Measurements from ENCODE around the gene HAPSTR1. TPM values are rescaled to one million over a fixed set of nuclear protein-coding genes. Genes with fewer than 3 reads are reported as not detected.

HAPSTR1 gene
- total RNA-seq, 2 experiments from 2014 or later: 52.5 to 53.4 TPM

GRCh38 chr16:9089660-9090059 lies 1.8 kb upstream of the HAPSTR1 start:
- Mint-ChIP-seq H3K4me3 (peak overlapping the region; percentile 88), H3K36me3 (ENCODE audit: low read depth) (peaks cover 21% of the 10 kb centered on the region)
- CTCF ChIA-PET: interaction anchor here (1.6 to 1.8 kb wide), 2 partner anchors 9 to 12 kb away, joined by 3 to 6 read pairs; no protein-coding TSS in a partner anchor

GRCh38 chr16:9090101-9090959 lies 1.1 kb upstream of the HAPSTR1 start:
- Mint-ChIP-seq H3K4me1 (ENCODE audit: low read depth) (peaks cover 17% of the 10 kb centered on the region), H3K27me3 (no peaks in the 10 kb centered on the region), H3K36me3 (ENCODE audit: low read depth) (peaks cover 25% of the 10 kb centered on the region), H3K9me3 (no peaks in the 10 kb centered on the region), H3K27ac (peak overlapping the region; percentile 98), H3K4me3 (peak overlapping the region; percentile 88)
- TF ChIP-seq CTCF (IDR thresholded peaks at IDR 0.05): no peak
- intact Hi-C loops (cut with micrococcal nuclease): loop anchor here (2.0 to 5.0 kb wide), 3 partner anchors 18 to 128 kb away; partner anchors contain the start of gene USP7
- ChIA-PET POLR2A (interaction anchor here (1.0 to 4.9 kb wide), 9 partner anchors 11 to 222 kb away, joined by 3 to 78 read pairs (median 15); partner anchors contain the start of gene CARHSP1), CTCF (interaction anchor here (1.4 to 1.8 kb wide), 3 partner anchors 10 to 154 kb away, joined by 3 to 6 read pairs (median 5); no protein-coding TSS in a partner anchor)
- DNase-seq: peak; percentile 64
- ATAC-seq: no peak

More at GRCh38 chr16:9089660-9090059, 1.8 kb upstream of the HAPSTR1 start:
- ATAC-seq (no peak), DNase-seq (no peak)
- TF ChIP-seq CTCF (IDR thresholded peaks at IDR 0.05): no peak
- Mint-ChIP-seq H3K4me1 (ENCODE audit: low read depth) (peaks cover 16% of the 10 kb centered on the region), H3K27me3 (no peaks in the 10 kb centered on the region), H3K27ac (peak overlapping the region; percentile 98), H3K9me3 (no peaks in the 10 kb centered on the region)
- intact Hi-C loops (cut with micrococcal nuclease): loop anchor here (2.0 to 5.0 kb wide), 3 partner anchors 17 to 127 kb away; partner anchors contain the start of gene USP7
- POLR2A ChIA-PET: interaction anchor here (1.0 to 4.9 kb wide), 4 partner anchors 11 to 129 kb away, joined by 3 to 78 read pairs (median 4); no protein-coding TSS in a partner anchor

- H3K36me3 Mint-ChIP-seq (ENCODE audit: low read depth): peaks cover 37% of the 10 kb centered on the region
- no peaks in the 10 kb centered on the region for H3K27me3 Mint-ChIP-seq
- no peak for TF ChIP-seq CTCF (IDR thresholded peaks at IDR 0.05)
- H3K9me3 Mint-ChIP-seq: no peaks in the 10 kb centered on the region
- peak overlapping the region; percentile 88 for H3K4me3 Mint-ChIP-seq
- H3K27ac Mint-ChIP-seq: peak overlapping the region; percentile 70
- CTCF ChIA-PET: interaction anchor here (1.4 to 2.7 kb wide), 3 partner anchors 11 to 211 kb away, joined by 3 to 7 read pairs (median 7); no protein-coding TSS in a partner anchor
- ATAC-seq: peak; percentile 3
- DNase-seq: peak; percentile 58
- intact Hi-C loops (cut with micrococcal nuclease): loop anchor here (2.0 to 5.0 kb wide), 3 partner anchors 19 to 130 kb away; partner anchors contain the start of gene USP7
- peaks cover 30% of the 10 kb centered on the region for H3K4me1 Mint-ChIP-seq (ENCODE audit: low read depth)
- POLR2A ChIA-PET: interaction anchor here (0.8 to 4.9 kb wide), 14 partner anchors 10 to 223 kb away, joined by 3 to 78 read pairs (median 8); partner anchors contain the start of gene CARHSP1
Observed at GRCh38 chr16:9091867-9092281, 430 bp downstream of the HAPSTR1 start.

- intact Hi-C loops (cut with micrococcal nuclease): loop anchor here (5.0 kb wide), 2 partner anchors 35 to 130 kb away; partner anchors contain the start of gene USP7
- POLR2A ChIA-PET: interaction anchor here (0.8 to 4.9 kb wide), 15 partner anchors 9 to 224 kb away, joined by 3 to 78 read pairs (median 8); partner anchors contain the start of gene CARHSP1
- peaks cover 33% of the 10 kb centered on the region for H3K4me1 Mint-ChIP-seq (ENCODE audit: low read depth)
- no peaks in the 10 kb centered on the region for H3K9me3 Mint-ChIP-seq
- ATAC-seq (no peak), DNase-seq (peak; percentile 67)
- peak overlapping the region; percentile 98 for H3K27ac Mint-ChIP-seq
- H3K27me3 Mint-ChIP-seq: no peaks in the 10 kb centered on the region
- CTCF ChIA-PET: interaction anchor here (1.4 to 2.7 kb wide), 4 partner anchors 10 to 212 kb away, joined by 3 to 7 read pairs (median 6); no protein-coding TSS in a partner anchor
- peak overlapping the region; percentile 79 for H3K4me3 Mint-ChIP-seq
- TF ChIP-seq CTCF (IDR thresholded peaks at IDR 0.05): no peak
- H3K36me3 Mint-ChIP-seq (ENCODE audit: low read depth): peaks cover 40% of the 10 kb centered on the region
Observed at GRCh38 chr16:9092282-9092977, 986 bp downstream of the HAPSTR1 start.
